ENCODE measurements around the gene PTPRB.

PTPRB gene

GRCh38 chr12:70659077-70659606 is 21.9 kb upstream of the PTPRB start:
- H3K9me3 ChIP-seq (ENCODE audit: insufficient read depth, low read length, severe bottlenecking) = no peaks in the 10 kb centered on the region
- H3K79me2 ChIP-seq (ENCODE audit: insufficient read depth, low read length) = no peaks in the 10 kb centered on the region
- H4K20me1 ChIP-seq (ENCODE audit: insufficient read depth, low read length) = no peaks in the 10 kb centered on the region
- H2AFZ ChIP-seq (ENCODE audit: low read depth, low read length) = no peak overlapping the region
- no peak overlapping the region for H3K27ac ChIP-seq (ENCODE audit: low read length)
- H3K27me3 ChIP-seq (ENCODE audit: insufficient read depth, low read length, poor library complexity) = no peaks in the 10 kb centered on the region
- H3K4me2 ChIP-seq (ENCODE audit: insufficient read depth, low read length) = no peak overlapping the region
- ATAC-seq (ENCODE audit: insufficient read depth, low read depth) = no peak
- TF ChIP-seq EZH2 (IDR thresholded peaks at IDR 0.05; ENCODE audit: borderline replicate concordance, low read depth, low read length, severe bottlenecking) = no peak
- TF ChIP-seq, protein P1, sequence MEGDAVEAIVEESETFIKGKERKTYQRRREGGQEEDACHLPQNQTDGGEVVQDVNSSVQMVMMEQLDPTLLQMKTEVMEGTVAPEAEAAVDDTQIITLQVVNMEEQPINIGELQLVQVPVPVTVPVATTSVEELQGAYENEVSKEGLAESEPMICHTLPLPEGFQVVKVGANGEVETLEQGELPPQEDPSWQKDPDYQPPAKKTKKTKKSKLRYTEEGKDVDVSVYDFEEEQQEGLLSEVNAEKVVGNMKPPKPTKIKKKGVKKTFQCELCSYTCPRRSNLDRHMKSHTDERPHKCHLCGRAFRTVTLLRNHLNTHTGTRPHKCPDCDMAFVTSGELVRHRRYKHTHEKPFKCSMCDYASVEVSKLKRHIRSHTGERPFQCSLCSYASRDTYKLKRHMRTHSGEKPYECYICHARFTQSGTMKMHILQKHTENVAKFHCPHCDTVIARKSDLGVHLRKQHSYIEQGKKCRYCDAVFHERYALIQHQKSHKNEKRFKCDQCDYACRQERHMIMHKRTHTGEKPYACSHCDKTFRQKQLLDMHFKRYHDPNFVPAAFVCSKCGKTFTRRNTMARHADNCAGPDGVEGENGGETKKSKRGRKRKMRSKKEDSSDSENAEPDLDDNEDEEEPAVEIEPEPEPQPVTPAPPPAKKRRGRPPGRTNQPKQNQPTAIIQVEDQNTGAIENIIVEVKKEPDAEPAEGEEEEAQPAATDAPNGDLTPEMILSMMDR (IDR thresholded peaks at IDR 0.05; ENCODE audit: borderline replicate concordance, extremely low read depth, low read length, poor library complexity, severe bottlenecking) = no peak
- H3K36me3 ChIP-seq (ENCODE audit: insufficient read depth, low read length) = no peaks in the 10 kb centered on the region
- H3K9ac ChIP-seq (ENCODE audit: low read depth, low read length) = no peak overlapping the region
- no peak overlapping the region for H3K4me3 ChIP-seq (ENCODE audit: low read depth in 1 of 2, low read length in 2 of 2)
- H3K4me1 ChIP-seq (ENCODE audit: insufficient read depth, low read length) = no peaks in the 10 kb centered on the region
- DNase-seq = no peak

DNA sequence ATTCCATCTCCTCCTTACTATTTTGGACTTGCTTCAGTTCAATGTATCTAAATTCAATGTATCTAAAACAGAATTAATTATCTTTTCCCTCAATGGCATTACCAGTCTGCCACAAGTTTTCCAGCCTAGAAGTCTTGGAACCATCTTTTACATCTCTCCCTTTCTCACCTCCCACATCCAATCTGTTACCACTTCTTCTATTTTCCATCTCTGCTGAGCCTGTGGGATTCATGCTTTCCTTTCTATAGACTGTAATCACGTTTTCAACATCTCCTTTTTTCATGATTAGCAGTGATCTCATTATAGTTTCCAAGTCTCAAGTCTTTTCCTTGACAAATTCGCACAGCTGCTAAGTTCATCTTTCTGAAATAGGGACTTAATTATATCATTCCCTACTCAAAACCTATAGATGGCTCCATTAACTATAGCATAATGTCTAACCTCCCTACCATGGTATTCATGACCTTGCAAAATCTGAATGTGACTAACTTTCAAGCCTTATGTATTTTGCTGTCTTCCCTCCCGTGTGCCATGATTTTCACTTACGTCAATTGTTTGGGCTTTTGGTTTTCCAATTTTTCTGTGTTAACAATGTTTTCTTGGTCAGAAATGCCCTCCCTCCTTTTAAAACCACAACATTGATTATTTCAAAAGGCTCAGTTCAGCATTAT is 20.5 kb upstream of the PTPRB start:
- H3K79me2 ChIP-seq (ENCODE audit: insufficient read depth, low read length) = no peaks in the 10 kb centered on the region
- TF ChIP-seq EZH2 (IDR thresholded peaks at IDR 0.05; ENCODE audit: borderline replicate concordance, low read depth, low read length, severe bottlenecking) = no peak
- TF ChIP-seq, protein P1 (IDR thresholded peaks at IDR 0.05; ENCODE audit: borderline replicate concordance, extremely low read depth, low read length, poor library complexity, severe bottlenecking) = no peak
- no peaks in the 10 kb centered on the region for H4K20me1 ChIP-seq (ENCODE audit: insufficient read depth, low read length)
- no peak overlapping the region for H3K9ac ChIP-seq (ENCODE audit: low read depth, low read length)
- H3K36me3 ChIP-seq (ENCODE audit: insufficient read depth, low read length) = no peaks in the 10 kb centered on the region
- H3K4me1 ChIP-seq (ENCODE audit: insufficient read depth, low read length) = no peaks in the 10 kb centered on the region
- H3K4me3 ChIP-seq (ENCODE audit: low read depth in 1 of 2, low read length in 2 of 2) = no peak overlapping the region
- no peaks in the 10 kb centered on the region for H3K9me3 ChIP-seq (ENCODE audit: insufficient read depth, low read length, severe bottlenecking)
- H3K27me3 ChIP-seq (ENCODE audit: insufficient read depth, low read length, poor library complexity) = peaks cover 3% of the 10 kb centered on the region
- no peak overlapping the region for H3K27ac ChIP-seq (ENCODE audit: low read length)
- no peak overlapping the region for H2AFZ ChIP-seq (ENCODE audit: low read depth, low read length)
- no peak overlapping the region for H3K4me2 ChIP-seq (ENCODE audit: insufficient read depth, low read length)
- ATAC-seq (ENCODE audit: insufficient read depth, low read depth) (no peak), DNase-seq (no peak)

- H3K36me3 ChIP-seq (ENCODE audit: insufficient read depth, low read length) = no peaks in the 10 kb centered on the region
- no peak for ATAC-seq (ENCODE audit: insufficient read depth, low read depth)
- H2AFZ ChIP-seq (ENCODE audit: low read depth, low read length) = no peak overlapping the region
- H3K9ac ChIP-seq (ENCODE audit: low read depth, low read length) = no peak overlapping the region
- no peak overlapping the region for H3K4me3 ChIP-seq (ENCODE audit: low read depth in 1 of 2, low read length in 2 of 2)
- no peaks in the 10 kb centered on the region for H3K79me2 ChIP-seq (ENCODE audit: insufficient read depth, low read length)
- H3K4me1 ChIP-seq (ENCODE audit: insufficient read depth, low read length) = no peaks in the 10 kb centered on the region
- no peak for DNase-seq
- no peak overlapping the region for H3K4me2 ChIP-seq (ENCODE audit: insufficient read depth, low read length)
- no peaks in the 10 kb centered on the region for H4K20me1 ChIP-seq (ENCODE audit: insufficient read depth, low read length)
- H3K27ac ChIP-seq (ENCODE audit: low read length) = no peak overlapping the region
- H3K9me3 ChIP-seq (ENCODE audit: insufficient read depth, low read length, severe bottlenecking) = no peaks in the 10 kb centered on the region
- peaks cover 3% of the 10 kb centered on the region for H3K27me3 ChIP-seq (ENCODE audit: insufficient read depth, low read length, poor library complexity)
- TF ChIP-seq, protein P1 (IDR thresholded peaks at IDR 0.05; ENCODE audit: borderline replicate concordance, extremely low read depth, low read length, poor library complexity, severe bottlenecking) = no peak
- TF ChIP-seq EZH2 (IDR thresholded peaks at IDR 0.05; ENCODE audit: borderline replicate concordance, low read depth, low read length, severe bottlenecking) = no peak
Measured at GRCh38 chr12:70652451-70652850, 15.2 kb upstream of the PTPRB start.

Measured in DND-41 (cell line).